DMS53 treated with DMSO at 0.1 percent for 48 hours (cell line): ENCODE results near the gene FGF14.
A peak's percentile ranks its signal among the peaks of the same experiment; 100 is the strongest.

Experiments
- DNase-seq: peaks from one replicate; lab custom pipeline; 2025; ENCODE audit not compliant: unreplicated experiment; lab: John Stamatoyannopoulos, UW

Gene FGF14

DNA sequence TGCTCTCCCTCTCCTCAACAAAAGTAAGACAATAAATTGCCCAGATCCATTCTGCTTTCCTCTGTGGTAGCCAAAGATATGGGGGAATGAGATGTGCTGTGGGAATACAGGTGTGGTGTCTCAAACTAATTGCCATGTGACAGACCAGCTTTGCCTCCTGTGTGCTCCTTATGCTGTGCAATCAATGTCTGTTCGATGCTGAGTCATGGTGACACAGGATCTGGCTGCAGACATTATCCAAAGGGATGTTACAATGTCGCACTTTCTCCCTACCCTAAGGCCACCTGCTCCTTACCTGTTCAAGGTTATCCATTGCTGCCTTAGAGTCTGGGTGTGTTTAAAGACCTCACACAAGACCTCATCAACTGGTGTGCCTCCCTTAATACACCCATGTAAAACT lies 32.5 kb downstream of the FGF14 start:
- peak; percentile 17 for DNase-seq

DNA sequence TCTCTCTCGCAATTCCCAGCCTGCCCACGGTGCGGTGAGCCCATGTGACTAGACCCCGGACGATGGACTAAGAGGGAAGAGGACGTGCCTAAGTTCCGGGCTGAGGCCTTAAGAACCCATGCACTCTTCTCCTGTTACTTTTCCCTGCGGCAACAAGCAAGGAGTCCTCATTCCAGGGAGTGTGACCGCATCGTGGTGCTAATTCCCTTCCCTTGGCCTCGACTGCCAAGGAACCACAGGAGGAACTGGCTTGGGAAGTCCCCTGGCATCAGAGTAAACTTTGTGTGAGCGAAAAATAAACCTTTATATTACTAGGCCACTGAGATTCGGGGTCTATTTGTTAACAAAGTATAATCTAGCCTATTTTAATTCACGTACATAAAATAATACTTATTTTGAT lies 34.0 kb downstream of the FGF14 start:
- DNase-seq: no peak

DNA sequence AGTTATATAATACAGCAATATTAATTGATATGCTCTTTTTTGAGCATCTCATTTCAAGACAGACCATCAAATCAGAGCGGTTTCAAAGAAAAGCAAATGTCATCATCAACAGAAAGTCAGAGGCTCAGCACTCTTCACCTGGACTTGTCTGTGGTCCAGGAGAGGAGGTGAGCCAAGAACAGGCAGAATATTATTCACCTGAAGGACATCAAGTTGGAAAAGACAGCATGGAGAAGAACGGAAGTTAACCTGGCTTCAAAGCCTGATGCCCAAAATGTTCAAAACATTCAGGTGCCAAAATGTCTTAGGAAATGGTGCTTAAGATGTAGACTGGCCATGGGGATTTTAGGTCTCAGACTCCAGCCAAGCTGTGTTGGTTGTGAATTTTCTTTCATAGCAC lies 40.7 kb downstream of the FGF14 start:
- no peak for DNase-seq

DNA sequence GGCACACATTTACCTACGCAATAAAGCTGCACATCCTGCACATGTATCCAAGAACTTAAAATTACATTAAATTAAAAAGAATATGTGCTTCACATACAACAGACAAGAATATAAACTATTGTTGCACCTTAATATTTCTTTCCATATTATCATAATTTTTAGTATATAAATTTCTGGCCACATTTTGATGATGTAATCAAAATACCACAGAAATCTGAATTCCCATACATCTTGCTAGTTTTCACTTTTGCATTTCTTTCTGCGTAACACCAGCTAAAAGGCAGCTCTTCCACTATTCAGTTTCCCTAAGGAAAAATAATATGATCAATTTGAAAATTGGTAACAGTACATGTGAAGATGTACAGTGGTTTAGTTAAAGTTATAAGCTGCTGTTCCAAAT lies 42.6 kb downstream of the FGF14 start:
- DNase-seq: no peak

DNA sequence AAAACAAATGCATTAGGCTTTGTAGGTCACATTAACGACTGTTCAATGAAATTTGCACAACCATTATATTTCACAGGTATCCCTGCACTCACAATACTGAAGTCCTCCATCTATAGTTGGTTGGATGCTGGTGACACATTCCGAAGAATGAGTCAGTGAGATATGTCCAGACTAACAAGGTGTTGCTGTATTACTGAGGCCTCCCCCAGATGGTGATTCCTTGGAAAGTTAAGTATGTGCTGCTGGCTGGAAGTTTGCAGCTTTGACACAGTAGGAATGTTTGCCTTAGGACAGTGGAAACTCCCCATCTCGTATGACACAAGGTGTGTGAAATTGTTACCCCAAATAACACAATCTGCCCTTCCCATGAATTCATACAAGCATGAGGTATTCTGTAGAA lies 46.6 kb downstream of the FGF14 start:
- DNase-seq: no peak

- DNase-seq: no peak
These were observed 47.8 kb downstream of the FGF14 start for GRCh38 chr13:102354011-102354410.

DNA sequence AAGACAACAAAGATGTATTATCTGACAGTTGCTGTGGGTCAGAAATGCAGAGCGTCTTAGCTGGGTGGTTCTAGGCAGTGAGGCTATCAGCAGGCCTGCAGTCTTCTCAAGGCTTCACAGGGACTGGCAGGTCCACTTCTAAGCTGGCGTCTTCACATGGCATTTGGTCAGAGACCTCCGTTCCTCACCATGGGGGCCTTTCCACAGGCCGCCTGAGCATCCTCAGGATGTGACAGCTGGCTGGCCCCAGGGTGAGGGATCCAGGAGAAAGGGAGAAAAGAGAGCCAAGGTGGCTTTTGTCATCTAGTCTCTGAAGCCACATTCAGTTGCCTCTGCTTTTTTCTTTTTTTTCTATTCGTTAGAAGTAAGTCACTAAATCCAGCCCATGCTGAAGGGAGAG lies 50.3 kb downstream of the FGF14 start:
- no peak for DNase-seq

DNA sequence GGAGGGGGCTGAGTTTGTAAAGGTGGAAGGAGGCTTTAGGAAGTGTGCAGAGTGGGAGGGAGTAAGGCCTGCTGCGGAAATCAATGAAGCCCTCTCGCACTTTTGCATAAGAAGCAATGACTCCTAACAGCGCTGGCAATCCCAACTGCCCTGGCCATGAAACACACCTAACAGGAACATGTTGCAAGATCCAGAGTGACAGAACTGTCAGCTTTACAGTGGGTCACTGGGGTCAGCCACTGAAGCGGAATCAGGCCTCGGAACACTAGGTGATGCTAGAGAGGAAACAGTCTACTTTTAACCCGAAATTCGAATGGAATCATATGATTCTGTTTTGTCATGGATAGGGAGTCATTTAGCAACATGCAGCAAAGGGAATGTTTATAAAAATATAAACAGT lies 54.4 kb downstream of the FGF14 start:
- DNase-seq: no peak

DNA sequence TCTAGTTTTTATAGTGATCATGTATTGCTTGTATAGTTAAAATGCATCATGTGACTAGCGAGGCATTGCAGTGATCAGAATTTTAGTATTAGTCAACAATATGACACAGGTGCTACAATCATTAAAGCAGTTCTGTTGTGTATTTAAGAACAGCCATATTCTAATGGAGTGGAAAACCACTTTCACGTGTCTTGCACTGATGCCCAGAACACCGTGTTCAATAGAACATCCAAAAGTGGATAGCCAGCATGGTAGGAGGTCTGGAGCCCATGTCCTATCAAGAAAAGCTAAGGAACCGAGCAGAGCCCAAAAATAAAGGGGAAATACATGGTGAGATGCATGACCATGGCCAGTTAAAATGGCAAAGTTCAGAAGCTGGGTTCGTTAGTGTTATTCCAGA lies 55.1 kb downstream of the FGF14 start:
- DNase-seq: no peak

DNA sequence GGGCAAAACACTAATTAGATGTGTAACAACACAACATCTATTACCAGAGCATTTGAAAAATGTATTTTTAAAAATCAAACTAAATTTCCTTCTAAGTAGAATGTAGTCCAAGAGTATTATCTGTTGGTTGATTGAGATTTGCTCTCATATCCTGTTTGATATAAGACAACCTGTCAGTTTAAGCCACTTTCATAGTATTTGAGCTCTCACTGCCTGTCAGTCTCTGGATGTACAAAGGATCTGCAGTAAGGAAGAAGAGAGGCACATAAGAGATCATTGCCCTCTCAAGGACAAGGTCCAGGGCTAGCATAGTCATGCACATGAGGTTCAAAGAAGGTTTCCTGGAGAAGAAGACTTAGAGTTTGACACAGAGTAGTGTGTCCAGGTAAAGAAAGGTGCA lies 57.4 kb downstream of the FGF14 start:
- no peak for DNase-seq

DNA sequence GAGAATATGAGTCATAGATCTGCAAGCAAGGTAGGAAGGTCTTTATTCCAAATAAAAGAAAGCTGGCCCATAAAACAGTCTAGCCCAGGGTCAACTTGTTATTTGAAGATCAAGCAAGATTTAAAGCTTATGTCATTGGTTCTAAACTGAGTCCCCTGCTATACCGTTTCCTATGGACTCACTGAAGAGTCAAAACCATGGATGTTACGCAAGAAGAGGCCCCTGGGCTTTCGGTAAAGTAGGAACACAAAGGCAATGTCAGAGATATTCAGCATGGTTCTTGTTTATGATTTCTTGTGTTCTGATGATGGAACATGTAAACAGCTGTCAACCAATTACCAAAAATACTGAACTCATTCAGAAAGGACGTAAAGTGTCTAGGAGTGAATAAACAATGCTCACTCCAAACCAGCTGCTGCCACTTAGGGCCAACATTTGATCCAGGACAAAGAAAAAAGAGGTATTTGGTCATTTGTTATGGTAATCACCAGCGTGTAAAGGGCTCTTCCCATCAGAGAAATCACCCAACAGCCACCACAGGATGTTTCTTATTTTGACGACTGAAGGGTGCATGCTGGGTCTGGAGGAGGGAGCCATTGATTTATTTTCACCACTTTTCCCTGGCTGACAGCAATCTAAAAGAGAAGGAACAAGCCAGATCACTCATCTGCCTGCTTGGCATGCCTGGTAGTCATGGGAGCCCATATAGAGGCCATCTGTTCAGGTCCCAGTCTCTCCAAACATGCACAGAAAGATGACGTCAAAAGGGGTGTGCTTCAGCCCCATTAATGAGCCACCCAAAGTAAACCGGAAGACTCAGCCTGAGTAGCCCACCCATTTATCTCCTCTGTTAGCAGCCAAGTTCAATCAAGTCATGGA lies 68.3 kb downstream of the FGF14 start:
- no peak for DNase-seq

DNA sequence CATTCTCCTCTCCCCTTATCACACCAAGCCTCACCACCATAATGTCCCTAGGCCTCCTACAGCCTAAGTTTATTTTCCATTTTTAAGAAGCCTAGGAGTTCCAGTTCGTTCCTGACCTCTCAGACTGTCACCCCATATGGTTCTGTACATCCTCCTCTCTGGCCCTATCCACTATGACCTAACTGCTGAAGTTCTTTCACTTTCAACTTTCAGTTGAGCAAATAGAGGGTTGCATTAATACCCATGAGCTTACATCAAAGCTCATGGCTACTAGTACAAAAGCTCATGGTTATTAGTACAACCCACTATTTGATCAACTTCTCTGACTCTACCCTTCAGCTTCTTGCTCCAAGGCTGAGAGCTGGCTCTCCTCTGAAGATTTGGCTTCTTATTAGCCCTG lies 72.9 kb downstream of the FGF14 start:
- no peak for DNase-seq

DNA sequence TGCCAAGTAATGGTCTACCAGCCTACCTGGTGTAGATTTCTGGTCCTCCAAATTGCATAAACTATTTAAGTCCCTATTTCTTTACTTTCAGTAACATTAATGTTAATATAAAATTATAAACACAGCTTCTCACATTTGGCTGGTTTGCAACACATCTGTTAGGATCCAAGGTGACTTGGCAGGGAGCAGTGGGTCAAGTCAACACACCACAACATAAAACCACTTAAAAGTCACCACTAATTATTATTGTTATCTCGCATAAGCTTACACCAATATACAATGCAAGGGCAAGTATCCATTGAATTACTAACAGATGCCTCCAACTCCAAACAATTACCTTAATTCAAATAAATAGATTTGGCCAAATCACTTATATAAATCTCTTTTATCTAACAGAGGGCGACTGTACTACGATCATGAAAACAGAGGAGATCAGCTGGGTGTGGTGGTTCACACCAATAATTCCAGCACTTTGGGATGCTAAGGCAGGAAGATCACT lies 74.7 kb downstream of the FGF14 start:
- no peak for DNase-seq

DNA sequence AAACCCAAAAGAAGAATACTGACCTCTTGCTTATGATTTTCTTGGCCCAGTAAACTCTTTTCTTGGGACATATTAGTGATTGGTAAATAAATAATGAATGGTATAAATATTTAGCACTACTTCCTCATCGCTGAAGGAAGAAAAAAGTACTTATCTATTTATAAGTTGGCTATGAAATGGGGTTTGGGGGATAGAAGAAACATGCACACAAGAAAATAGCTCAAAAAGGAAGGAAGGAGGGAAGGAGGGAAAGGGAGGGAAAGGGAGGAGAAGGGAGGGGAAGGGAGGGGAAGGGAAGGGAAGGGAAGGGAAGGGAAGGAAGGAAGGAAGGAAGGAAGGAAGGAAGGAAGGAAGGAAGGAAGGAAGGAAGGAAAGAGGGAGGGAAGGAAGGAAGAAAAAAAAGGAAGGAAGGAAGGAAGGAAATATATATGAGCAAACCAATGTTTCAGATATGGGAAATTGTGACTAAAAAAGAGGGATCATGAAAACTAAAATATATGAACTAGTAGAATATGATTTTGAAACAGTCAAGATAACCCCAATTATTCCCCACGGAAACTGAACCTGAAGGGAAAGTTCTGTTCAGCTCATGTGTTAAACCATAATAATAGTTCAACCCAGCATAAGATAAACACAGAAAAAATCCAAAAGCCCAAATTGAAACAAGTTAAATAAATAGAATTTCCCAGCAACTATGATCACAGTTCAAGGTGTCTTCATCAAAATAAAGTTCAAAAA lies 75.3 kb downstream of the FGF14 start:
- DNase-seq: no peak

DNA sequence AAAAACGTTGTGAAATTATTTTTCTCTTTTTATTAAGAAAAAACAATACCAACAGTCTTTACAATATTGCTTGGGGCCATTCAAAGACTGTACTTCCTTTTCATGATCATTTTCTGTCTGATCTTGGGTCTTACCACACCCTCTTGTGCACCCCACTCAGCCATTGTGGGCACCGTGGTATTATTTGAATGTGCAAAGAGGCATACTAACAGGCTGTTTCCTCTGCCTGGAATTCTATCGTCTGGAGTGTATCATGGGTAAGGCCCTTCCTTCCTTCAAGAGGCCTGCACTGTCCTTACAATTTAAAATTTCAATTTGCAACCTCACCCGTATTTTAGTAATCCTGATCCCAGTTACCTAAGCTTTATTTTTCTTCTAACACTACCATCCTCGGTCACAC lies 76.5 kb downstream of the FGF14 start:
- DNase-seq: no peak

DNA sequence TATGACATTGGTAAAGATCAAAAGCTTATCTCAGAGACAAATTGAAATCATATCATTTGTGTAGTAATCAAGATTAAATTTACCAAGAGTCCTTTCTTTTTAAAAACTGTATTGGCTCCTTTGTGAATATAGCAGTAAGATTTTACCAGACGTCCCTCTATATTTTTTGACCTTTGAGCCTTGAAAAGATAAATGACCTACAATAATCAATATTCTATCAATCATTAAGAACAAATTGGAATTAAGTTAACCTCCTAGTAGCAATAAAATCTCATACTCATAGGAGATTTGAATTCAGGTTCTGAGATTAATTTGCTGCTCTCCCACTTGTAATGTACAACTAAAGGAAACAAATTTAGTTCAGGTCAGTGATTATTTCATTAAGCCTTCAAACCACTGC lies 78.3 kb downstream of the FGF14 start:
- DNase-seq: no peak

DNA sequence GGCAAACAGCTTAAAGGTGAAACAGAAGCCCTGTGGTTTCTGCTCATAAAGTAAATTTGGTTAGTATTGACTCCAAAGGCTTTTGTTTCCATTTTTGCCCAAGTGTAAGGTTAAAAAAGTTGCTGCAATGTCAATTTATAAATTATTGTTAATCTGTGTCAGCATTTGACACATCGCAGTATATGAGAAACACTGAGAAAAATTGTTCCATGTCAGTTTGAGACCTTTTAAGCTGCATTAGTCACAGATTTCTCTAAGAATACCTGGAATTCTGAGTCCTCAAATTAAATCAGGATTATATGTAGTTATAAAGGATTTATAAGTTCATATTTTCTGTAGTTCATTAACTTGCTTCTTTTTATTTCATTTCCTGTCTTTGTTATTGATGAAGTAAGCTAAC lies 78.8 kb downstream of the FGF14 start:
- no peak for DNase-seq

- no peak for DNase-seq
These were observed 79.6 kb downstream of the FGF14 start for GRCh38 chr13:102322211-102322610.

DNA sequence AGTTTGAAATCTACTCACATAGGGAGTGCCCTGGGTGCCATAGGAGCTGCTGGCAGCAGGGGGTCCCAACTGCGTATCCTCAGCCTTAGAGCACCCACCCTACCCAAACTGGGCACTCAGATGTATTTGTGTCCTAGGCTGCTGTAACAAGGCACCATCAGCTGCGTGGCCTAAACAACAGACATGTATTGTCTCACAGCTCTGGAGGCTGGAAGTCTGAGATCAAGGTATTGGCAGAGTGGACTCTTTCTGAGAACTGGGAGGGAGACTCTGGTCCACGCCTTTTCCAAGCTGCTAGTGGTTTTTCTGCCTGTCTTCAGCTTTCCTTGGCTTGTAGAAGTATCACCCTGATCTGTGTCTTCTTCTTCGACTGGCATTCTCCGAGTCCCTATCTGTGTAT lies 83.6 kb downstream of the FGF14 start:
- no peak for DNase-seq

- DNase-seq: no peak
These were observed 84.3 kb downstream of the FGF14 start for GRCh38 chr13:102317593-102317992.

DNA sequence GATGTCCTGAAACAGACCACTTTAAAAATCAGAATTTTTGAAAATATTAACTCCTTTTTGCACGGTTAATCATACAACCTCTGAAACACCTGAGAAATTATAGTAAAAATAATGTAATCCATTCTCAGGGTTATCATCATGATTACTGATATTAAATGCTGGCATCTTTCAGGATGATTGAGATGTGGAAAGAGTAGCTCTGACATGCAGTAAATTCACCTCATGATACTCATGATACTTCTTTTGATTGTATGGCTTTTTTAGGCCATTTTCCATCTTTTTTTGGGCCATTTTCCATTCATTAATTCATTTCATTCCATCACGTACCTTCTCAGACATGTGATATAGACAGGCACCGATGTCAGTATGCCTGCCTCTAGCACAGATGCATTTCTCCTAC lies 85.1 kb downstream of the FGF14 start:
- no peak for DNase-seq

DNA sequence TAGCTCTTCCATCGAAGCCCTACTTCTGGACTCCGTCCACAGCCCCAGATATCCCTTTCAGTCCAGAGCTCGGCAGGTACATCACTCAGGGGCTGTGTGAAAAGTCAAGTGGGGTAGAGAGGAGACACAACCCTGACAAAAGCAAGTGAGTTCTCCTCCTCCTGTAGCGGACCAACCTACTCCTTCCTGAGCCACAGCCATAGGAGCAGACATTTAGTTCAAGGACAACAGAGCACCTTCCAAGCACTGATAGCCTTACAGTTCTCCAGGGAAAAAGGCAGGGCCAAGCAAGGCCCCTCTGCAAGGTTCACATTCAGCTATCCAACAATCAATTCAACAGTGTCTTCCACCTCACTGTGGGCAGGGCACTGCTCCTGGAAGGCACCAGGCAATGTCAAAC lies 89.0 kb downstream of the FGF14 start:
- no peak for DNase-seq
